Renal pelvis (tissue), 12 donors: ENCODE measurements around the gene SCYGR2. TPM values are rescaled to one million over a fixed set of nuclear protein-coding genes. Genes with fewer than 3 reads are reported as not detected.
"Not testable (repeated sequence)": the region's sequence is repeated elsewhere in the genome, so short reads cannot be mapped to it uniquely, and the experiment has no call there.

ENCODE experiments used
- DNase-seq: peaks from one replicate; pipeline ENCODE4 v3.0.0-alpha.2; 2013
- long read RNA-seq, 16 experiments: transcript quantifications; one replicate each; lab custom pipeline, GENCODE V29; 2026
- polyA plus RNA-seq, 3 donors: library from polyadenylated mRNA; unstranded; fragments of 120-200 nt; gene quantifications; one replicate each; pipeline ENCODE4 v1.2.1, GENCODE V29; 2013; ENCODE audit not compliant: insufficient read length in 3 of 3

Gene SCYGR2, protein sequence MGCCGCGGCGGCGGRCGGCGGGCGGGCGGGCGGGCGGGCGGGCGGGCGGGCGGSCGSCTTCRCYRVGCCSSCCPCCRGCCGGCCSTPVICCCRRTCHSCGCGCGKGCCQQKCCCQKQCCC
- not detected for polyA plus RNA-seq
- long read RNA-seq, donor 1: 0 reads
- long read RNA-seq, donor 2: 0 reads
- long read RNA-seq, donor 3: 0 reads
- long read RNA-seq, donor 4: 0 reads
- long read RNA-seq, donor 5: 0 reads
- long read RNA-seq, donor 6: 0 reads
- long read RNA-seq, donor 7: 0 reads
- long read RNA-seq, donor 8: 0 reads
- long read RNA-seq, donor 9: 0 reads
- long read RNA-seq, donor 10: 0 reads
- long read RNA-seq, donor 11: 0 reads
- long read RNA-seq, donor 12: 0 reads
- long read RNA-seq, donor 13: 0 reads
- long read RNA-seq, donor 14: 0 reads
- long read RNA-seq, donor 15: 0 reads
- long read RNA-seq, donor 16: 0 reads

GRCh38 chr2:227598835-227599503, at the start of gene SCYGR2:
Gene SCYGR2 (plus strand): TSS chr2:227598893. CDS start chr2:227598893, 0 bp downstream.
- not testable (repeated sequence) for DNase-seq

- no peak for DNase-seq
These were observed 46.9 kb upstream of the SCYGR2 start for GRCh38 chr2:227551836-227552235.

DNA sequence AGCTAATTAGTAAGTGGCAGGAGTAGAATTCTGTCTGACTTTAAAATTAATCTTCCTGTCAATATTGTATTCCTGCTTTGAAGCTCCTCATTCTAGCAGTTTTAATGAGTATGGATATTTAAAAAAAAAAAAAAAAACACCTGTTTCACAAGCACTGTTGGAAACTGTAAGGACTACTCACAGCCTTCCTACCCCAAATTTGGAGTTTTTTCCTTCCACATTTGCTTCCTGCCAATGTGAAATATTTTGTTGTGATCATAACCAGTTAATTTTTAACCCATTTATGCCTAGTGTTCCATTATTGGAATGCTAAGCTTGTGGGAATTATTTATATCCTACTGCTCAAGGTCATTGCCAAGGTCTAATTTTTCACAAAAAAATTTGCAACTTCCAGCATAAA, 36.1 kb upstream of the SCYGR2 start:
- no peak for DNase-seq

GRCh38 chr2:227565080-227565479, 33.6 kb upstream of the SCYGR2 start:
- DNase-seq: no peak

- no peak for DNase-seq
These were observed 32.7 kb upstream of the SCYGR2 start for GRCh38 chr2:227566012-227566411.

DNA sequence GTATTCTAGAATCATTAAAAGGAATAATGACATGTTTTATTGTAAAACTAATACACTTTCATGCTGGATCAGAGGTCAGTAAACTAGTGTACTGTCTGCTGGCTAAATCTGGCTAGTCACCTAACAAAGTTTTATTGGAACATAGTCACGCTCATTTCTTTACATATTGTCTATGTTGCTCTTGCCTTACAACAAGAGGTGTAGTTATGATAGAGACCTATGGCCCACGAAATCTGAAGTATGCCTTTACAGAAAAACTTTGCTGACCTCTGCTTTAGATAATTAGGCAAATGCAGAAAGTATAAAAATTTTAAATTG, 29.9 kb upstream of the SCYGR2 start:
- DNase-seq: no peak

DNA sequence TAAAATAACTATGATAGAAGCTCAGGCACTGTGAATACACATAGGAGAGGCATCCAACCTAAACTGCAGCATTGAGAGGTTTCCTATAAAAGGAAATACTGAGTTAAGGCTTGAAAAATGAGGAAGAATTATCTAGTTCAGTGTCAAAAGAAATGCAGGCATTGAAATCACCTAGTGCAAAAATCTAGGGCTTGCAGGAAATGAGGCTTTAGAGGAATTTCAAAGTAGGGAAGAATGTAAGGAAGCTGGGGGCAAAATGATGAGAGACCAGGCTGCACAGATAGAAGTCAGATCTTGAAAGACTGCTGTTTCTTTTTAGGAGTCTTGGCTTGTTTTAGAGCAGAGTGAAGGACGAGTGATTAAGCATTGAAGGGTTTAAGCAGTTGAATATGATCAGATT, 28.1 kb upstream of the SCYGR2 start:
- no peak for DNase-seq

DNA sequence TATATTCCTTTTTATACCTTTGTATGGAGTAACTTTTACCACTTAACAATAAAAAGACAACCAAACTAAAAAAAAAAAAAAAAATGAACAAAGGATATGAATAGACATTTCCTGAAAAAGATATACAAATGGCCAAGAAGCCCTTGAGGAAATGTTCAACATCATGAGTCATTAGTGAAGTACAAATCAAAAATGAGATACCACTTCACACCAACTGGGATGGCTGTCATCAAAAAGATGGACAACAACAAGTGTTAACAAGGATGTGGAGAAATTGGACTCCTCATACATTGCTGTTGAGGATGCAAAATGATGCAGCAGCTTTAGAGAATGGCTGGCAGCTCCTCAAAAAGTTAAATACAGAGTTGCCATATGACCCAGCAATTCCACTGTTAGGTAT, 22.6 kb upstream of the SCYGR2 start:
- no peak for DNase-seq

- no peak for DNase-seq
These were observed 21.9 kb upstream of the SCYGR2 start for GRCh38 chr2:227576812-227577211.

DNA sequence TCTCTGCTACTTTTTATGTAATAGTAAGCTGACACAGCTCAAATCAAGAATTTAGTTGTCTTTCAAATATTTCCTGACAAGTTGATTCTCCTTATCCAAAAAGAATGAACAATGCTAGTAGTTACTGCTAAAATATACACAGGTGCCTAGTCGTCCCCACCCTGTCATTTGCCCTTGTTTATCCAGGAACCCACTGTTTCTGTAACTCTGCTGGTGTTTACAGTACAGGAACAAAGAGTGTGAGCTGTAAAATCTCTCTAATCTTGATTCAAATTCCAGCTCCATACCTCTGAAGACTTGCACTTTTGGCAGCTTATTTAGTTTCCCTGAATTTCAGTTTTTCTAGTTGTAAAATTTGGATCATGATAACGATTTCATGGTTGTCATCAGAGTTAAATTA, 21.1 kb upstream of the SCYGR2 start:
- DNase-seq: no peak

DNA sequence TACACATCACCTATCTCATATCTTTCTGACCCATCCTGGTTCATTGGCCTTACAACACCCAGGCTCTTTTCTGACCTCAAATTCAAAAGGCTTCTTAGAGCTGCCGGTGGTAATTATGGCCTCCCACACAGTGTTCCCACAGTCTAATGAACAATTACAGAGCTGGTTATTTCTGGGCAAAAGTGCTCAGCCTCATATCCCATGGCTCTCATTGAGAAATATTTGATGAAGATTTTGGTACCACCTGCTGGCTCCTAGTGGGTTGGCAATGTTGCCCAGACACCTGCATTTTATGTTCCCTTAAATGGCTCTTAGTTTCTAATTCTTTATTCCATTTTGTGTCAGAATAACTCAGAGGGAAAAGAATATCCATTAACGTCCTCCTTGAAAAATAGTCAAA, 20.1 kb upstream of the SCYGR2 start:
- no peak for DNase-seq

DNA sequence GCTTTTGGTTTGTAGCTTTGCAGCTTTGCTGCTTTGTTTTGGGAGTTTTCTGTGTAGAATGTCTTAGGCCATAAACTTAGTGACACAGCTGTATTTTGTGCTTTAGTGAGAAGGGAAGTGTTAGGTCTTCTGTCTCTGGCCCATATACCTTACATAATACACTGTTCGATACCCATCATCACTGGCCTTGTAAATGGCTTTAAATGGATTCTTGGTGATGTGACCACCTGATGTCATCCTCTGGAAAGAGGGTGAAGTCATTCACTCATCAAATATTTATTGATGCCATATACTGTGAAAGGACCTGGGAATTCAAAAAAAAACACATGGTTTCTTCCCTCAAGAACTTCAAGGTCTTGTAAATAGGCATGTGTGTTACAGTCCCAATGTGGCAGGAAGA, 18.9 kb upstream of the SCYGR2 start:
- no peak for DNase-seq

DNA sequence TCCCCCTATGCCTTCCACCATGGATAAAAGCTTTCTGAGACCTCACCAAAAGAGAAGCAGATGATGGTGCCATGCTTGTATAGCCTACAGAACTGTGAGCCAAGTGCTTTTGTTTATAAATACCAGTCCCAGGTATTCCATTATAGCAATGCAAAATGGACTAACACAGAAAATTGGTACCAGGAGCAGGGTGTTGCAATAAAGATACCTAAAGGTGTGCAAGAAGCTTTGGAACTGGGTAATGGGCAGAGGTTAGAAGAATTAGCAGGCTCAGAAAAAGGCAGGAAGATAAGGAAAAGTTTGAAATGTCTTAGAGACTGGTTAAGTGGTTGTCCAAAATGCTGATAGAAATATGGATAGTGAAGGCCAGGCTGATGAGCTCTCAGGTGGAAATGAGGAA, 16.3 kb upstream of the SCYGR2 start:
- DNase-seq: no peak

- DNase-seq: no peak
These were observed 5.9 kb upstream of the SCYGR2 start for GRCh38 chr2:227592694-227593387.

GRCh38 chr2:227595797-227596196, 2.9 kb upstream of the SCYGR2 start:
- DNase-seq: no peak

GRCh38 chr2:227597036-227597435, 1.7 kb upstream of the SCYGR2 start:
- DNase-seq: no peak

- no peak for DNase-seq
These were observed 695 bp upstream of the SCYGR2 start for GRCh38 chr2:227597998-227598397.

DNA sequence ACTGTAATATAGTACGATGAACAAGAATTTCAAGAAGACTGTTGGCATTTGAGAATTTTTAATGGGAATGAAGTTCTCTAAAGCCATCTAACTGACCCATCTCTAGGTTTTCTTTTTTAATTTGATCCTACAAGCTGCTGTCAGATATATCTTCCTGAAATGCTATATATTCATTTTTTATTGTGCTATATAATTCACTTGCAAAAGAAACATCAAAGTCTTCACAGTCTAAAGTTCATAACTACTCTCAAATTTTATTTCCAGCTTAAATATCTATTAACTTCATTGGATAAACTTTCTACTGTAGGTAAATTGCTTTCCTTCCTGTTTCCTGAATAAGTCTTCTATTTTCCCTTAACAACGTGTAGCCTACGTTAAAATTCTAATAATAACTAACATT, 3.7 kb downstream of the SCYGR2 start:
- no peak for DNase-seq

DNA sequence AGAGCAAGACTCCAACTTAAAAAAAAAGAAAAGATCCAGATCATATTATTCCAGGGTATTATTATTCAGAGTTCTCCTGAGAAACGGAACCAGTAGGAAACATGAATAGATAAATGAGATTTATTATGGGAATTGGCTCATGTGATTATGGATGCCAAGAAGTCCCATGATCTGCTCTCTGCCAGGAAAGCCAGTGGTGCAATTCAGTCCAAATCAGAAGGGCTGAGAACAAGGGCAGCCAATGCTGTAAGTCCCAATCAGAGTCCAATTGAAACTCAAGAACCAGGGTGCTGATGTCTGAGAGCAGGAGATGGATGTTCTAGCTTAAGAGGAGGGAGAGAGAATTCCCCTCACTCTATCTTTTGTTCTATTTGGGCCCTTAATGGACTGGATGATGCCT, 7.8 kb downstream of the SCYGR2 start:
- no peak for DNase-seq

DNA sequence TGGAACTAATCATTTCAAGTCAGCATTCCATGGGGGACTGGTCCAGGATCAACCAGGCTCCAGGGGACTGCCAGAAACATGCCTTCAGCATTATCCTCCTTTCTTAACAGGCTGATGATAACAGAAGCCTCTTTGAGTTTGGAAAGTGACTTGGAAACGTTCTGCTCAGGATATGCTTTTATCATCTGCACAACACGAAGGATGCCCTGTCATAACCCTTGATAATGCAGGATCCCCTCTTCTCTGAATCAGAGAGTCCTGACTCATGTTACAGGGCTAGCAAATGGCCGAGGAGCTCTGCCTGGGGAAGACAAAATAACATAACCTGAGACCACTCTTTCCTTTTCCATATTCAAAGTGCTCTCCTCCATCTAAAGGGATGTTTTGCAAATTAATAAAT, 9.2 kb downstream of the SCYGR2 start:
- DNase-seq: no peak

- DNase-seq: no peak
These were observed 10.1 kb downstream of the SCYGR2 start for GRCh38 chr2:227608561-227609338.

DNA sequence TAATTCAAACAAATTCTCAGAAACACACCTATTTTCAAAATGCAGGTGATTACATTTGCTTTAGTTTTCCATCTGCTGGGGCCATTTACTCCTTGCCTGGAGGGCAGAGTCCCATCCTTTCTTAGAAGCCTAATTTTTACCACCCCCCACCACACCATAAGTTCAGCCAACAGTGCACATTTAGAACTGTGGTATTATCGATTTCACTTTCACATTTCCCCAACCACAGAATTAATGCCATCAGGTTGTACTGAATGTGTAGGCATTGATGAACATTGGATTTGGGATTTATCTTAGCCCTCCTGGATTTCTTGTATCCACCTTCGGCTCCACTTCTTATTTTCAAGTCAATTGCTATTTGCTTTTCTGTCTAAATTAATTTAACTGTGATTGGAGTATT, 11.4 kb downstream of the SCYGR2 start:
- DNase-seq: no peak
